ENCODE measurements around the gene WDR74. TPM values are rescaled to one million over a fixed set of nuclear protein-coding genes. Genes with fewer than 3 reads are reported as not detected.
A peak's percentile ranks its signal among the peaks of the same experiment; 100 is the strongest.

WDR74 gene
- total and polyA plus RNA-seq, 9 of the 15 experiments (the other 6 are each of a cell fraction or from before 2014, with no cell fraction given) = 32.7 to 210 (median 114) TPM

- peak in 1 of 2 experiments; percentile 17 for TF ChIP-seq E2F6 (IDR thresholded peaks at IDR 0.05; ENCODE audit: borderline replicate concordance in 1 of 2, extremely low read depth in 1 of 2, insufficient read depth in 1 of 2, insufficient read length in 1 of 2, low read depth in 1 of 2, low read length in 1 of 2, poor library complexity in 1 of 2, severe bottlenecking in 1 of 2)
Observed at GRCh38 chr11:62856333-62856895, 17.0 kb upstream of the WDR74 start (continued).

GRCh38 chr11:62855571-62856332 is 16.4 kb upstream of the WDR74 start:
- DNase-seq (ENCODE audit: extremely low read depth in 1 of 4, low spot score in 3 of 4) = peak; percentile 92 to 99 (median 96)
- Histone ChIP-seq H3K9me3 (replicated peaks; ENCODE audit: control insufficient read depth, insufficient read depth, low read depth, low read length) (no peaks in the 10 kb centered on the region), H4K20me1 (replicated peaks; ENCODE audit: control insufficient read depth, insufficient read depth, low read length) (peaks cover 44% of the 10 kb centered on the region), H3K27me3 (ENCODE audit: control insufficient read depth in 2 of 2, insufficient read depth in 2 of 2, low read length in 2 of 2) (no peaks in the 10 kb centered on the region), H3K9ac (ENCODE audit: insufficient read depth in 1 of 2, low read depth in 2 of 2, low read length in 2 of 2) (peak overlapping the region; percentile 96), H2AFZ (ENCODE audit: low read depth, low read length) (peak overlapping the region; percentile 79), H3K4me3 (peak overlapping the region; percentile 74), H3K79me2 (ENCODE audit: control insufficient read depth, insufficient read depth, low read length) (peaks cover 92% of the 10 kb centered on the region), H3K27ac (ENCODE audit: extremely low read depth, low read depth, low read length) (peak overlapping the region; percentile 99), H3K9me1 (ENCODE audit: control insufficient read depth, insufficient read depth, low read length) (no peaks in the 10 kb centered on the region), H3K4me1 (replicated peaks in 1 of 2; ENCODE audit: control insufficient read depth in 2 of 2, insufficient read depth in 2 of 2, low read length in 2 of 2) (peaks cover 5 to 21% of the 10 kb centered on the region in 2 experiments; a peak in 3 of 5 replicates), H3K36me3 (ENCODE audit: control insufficient read depth, insufficient read depth, low read length) (peaks cover 55% of the 10 kb centered on the region), H3K4me2 (ENCODE audit: insufficient read depth, low read length) (peak overlapping the region; percentile 99)
- intact Hi-C loops (cut with micrococcal nuclease) = loop anchor here (2.0 to 5.0 kb wide), 2 partner anchors 15 to 458 kb away; no protein-coding TSS in a partner anchor
- ChIA-PET POLR2A (interaction anchor here (0.6 to 10.0 kb wide), 53 partner anchors 9 to 835 kb away, joined by 3 to 403 read pairs (median 5); partner anchors contain the start of genes B3GAT3, BSCL2, C11orf98 and CSKMT), CTCF (ENCODE audit: low intra/inter-chr PET ratio) (interaction anchor here (0.5 kb wide), 1 partner anchor 67 kb away, joined by 5 read pairs; no protein-coding TSS in a partner anchor)
- no TSS peak for BruUV-seq (replicated peaks)
- FAIRE-seq = peak; percentile 82
- in situ Hi-C loops (cut with MboI) = loop anchor here (25.0 kb wide), 1 partner anchor 468 kb away; no protein-coding TSS in a partner anchor
- ATAC-seq = peak; percentile 77
- under 1% methylated on average over 49 of the region's 54 CpGs for WGBS (ENCODE audit: insufficient coverage, low coverage, missing lambda C conversion rate)
- TF ChIP-seq SAFB (IDR thresholded peaks at IDR 0.05; ENCODE audit: borderline replicate concordance, low read depth, low read length) = no peak
- TF ChIP-seq BCOR (IDR thresholded peaks at IDR 0.05) = no peak; the same call in 1 of the 2 replicates
- peak; percentile 98 for TF ChIP-seq SP1 (CRISPR knock-in tag; IDR thresholded peaks at IDR 0.05)
- peak; percentile 90 to 96 for TF ChIP-seq E2F6 (IDR thresholded peaks at IDR 0.05; ENCODE audit: borderline replicate concordance in 1 of 2, extremely low read depth in 1 of 2, insufficient read depth in 1 of 2, insufficient read length in 1 of 2, low read depth in 1 of 2, low read length in 1 of 2, poor library complexity in 1 of 2, severe bottlenecking in 1 of 2)
- TF ChIP-seq ELF4 (CRISPR knock-in tag; IDR thresholded peaks at IDR 0.05) = peak; percentile 93
- TF ChIP-seq ZNF79 (CRISPR knock-in tag; IDR thresholded peaks at IDR 0.05; ENCODE audit: low read depth) = 0 out of 2 replicates have a peak, but pooled peaks have one; percentile 33
- TF ChIP-seq SLC30A9 (CRISPR knock-in tag; IDR thresholded peaks at IDR 0.05) = no peak
- no peak for TF ChIP-seq ZNF217 (CRISPR knock-in tag; IDR thresholded peaks at IDR 0.05)
- TF ChIP-seq TRIM24 (IDR thresholded peaks at IDR 0.05) = 0 out of 4 replicates have a peak, but pooled peaks of 1 of the 2 experiments have one; percentile 11
- peak; percentile 80 to 87 for TF ChIP-seq SIN3A (IDR thresholded peaks at IDR 0.05; ENCODE audit: borderline replicate concordance in 2 of 2, control insufficient read depth in 1 of 2, low read depth in 2 of 2, low read length in 2 of 2)
- TF ChIP-seq, protein P1, sequence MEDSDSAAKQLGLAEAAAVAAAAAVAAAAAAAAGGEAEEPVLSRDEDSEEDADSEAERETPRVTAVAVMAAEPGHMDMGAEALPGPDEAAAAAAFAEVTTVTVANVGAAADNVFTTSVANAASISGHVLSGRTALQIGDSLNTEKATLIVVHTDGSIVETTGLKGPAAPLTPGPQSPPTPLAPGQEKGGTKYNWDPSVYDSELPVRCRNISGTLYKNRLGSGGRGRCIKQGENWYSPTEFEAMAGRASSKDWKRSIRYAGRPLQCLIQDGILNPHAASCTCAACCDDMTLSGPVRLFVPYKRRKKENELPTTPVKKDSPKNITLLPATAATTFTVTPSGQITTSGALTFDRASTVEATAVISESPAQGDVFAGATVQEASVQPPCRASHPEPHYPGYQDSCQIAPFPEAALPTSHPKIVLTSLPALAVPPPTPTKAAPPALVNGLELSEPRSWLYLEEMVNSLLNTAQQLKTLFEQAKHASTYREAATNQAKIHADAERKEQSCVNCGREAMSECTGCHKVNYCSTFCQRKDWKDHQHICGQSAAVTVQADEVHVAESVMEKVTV (CRISPR knock-in tag; IDR thresholded peaks at IDR 0.05) = no peak
- peak; percentile 99 for TF ChIP-seq MAX (CRISPR knock-in tag; IDR thresholded peaks at IDR 0.05)
- no peak for TF ChIP-seq ZNF165 (CRISPR knock-in tag; IDR thresholded peaks at IDR 0.05; ENCODE audit: borderline replicate concordance)
- TF ChIP-seq PHF20 (IDR thresholded peaks at IDR 0.05; ENCODE audit: partially characterized antibody) = peak; percentile 62

Data from K562 (cell line).